ENCODE data around the gene ZBTB7C.

The ZBTB7C gene

GRCh38 chr18:48017635-48018034, 391.5 kb downstream of the ZBTB7C start:
- Histone ChIP-seq H3K9me3 (ENCODE audit: insufficient read depth, low read depth, low read length) (no peaks in the 10 kb centered on the region), H3K4me1 (ENCODE audit: insufficient read depth, low read length, poor library complexity, severe bottlenecking) (peaks cover 11% of the 10 kb centered on the region), H3K79me2 (ENCODE audit: insufficient read depth, low read length) (no peaks in the 10 kb centered on the region), H3F3A (ENCODE audit: low read depth) (no peaks in the 10 kb centered on the region), H3K36me3 (ENCODE audit: insufficient read depth, low read length) (no peaks in the 10 kb centered on the region), H3K9me2 (replicated peaks; ENCODE audit: low read depth, low read length) (no peaks in the 10 kb centered on the region), H3K4me2 (ENCODE audit: low read depth, low read length, poor library complexity, severe bottlenecking) (no peak overlapping the region), H4K20me1 (ENCODE audit: insufficient read depth, low read length, poor library complexity, severe bottlenecking) (no peaks in the 10 kb centered on the region), H2AFZ (ENCODE audit: low read length) (no peak overlapping the region), H3K9ac (ENCODE audit: low read depth, low read length, poor library complexity, severe bottlenecking) (no peak overlapping the region), H3K4me3 (ENCODE audit: low read length, poor library complexity, severe bottlenecking) (no peak overlapping the region), H3K27me3 (ENCODE audit: insufficient read depth, low read length, poor library complexity, severe bottlenecking) (no peaks in the 10 kb centered on the region)
- TF ChIP-seq EZH2phosphoT487 (IDR thresholded peaks at IDR 0.05; ENCODE audit: borderline replicate concordance): no peak
- TF ChIP-seq, protein P1, sequence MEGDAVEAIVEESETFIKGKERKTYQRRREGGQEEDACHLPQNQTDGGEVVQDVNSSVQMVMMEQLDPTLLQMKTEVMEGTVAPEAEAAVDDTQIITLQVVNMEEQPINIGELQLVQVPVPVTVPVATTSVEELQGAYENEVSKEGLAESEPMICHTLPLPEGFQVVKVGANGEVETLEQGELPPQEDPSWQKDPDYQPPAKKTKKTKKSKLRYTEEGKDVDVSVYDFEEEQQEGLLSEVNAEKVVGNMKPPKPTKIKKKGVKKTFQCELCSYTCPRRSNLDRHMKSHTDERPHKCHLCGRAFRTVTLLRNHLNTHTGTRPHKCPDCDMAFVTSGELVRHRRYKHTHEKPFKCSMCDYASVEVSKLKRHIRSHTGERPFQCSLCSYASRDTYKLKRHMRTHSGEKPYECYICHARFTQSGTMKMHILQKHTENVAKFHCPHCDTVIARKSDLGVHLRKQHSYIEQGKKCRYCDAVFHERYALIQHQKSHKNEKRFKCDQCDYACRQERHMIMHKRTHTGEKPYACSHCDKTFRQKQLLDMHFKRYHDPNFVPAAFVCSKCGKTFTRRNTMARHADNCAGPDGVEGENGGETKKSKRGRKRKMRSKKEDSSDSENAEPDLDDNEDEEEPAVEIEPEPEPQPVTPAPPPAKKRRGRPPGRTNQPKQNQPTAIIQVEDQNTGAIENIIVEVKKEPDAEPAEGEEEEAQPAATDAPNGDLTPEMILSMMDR (conservative IDR thresholded peaks at IDR 0.05; ENCODE audit: low read length): no peak

DNA sequence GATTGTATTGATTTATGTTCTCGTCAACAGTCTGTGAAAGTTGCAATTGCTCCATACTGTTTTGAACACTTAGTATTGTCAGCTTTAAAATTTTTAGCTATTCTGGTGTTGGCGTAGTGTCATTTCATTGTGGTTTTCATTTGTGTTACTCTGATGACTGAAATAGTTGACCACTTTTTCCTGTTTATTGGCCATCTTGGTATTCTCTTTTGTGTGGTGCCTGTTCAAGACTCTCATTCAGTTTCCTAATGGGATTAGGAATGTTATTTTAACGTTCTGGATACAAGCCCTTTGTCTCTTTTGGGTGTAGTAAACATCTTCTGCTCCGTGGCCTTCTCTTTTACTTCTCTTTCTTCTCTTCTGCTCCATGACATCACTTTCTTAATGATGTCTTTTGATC, 396.0 kb downstream of the ZBTB7C start:
- H3K9me3 ChIP-seq (ENCODE audit: insufficient read depth, low read depth, low read length): no peaks in the 10 kb centered on the region
- no peaks in the 10 kb centered on the region for H3K27me3 ChIP-seq (ENCODE audit: insufficient read depth, low read length, poor library complexity, severe bottlenecking)
- H3K4me2 ChIP-seq (ENCODE audit: low read depth, low read length, poor library complexity, severe bottlenecking): no peak overlapping the region
- H3K36me3 ChIP-seq (ENCODE audit: insufficient read depth, low read length): no peaks in the 10 kb centered on the region
- H3K4me3 ChIP-seq (ENCODE audit: low read length, poor library complexity, severe bottlenecking): no peak overlapping the region
- peaks cover 8% of the 10 kb centered on the region for H3K4me1 ChIP-seq (ENCODE audit: insufficient read depth, low read length, poor library complexity, severe bottlenecking)
- H3K9me2 ChIP-seq (replicated peaks; ENCODE audit: low read depth, low read length): no peaks in the 10 kb centered on the region
- H3F3A ChIP-seq (ENCODE audit: low read depth): no peaks in the 10 kb centered on the region
- no peak overlapping the region for H2AFZ ChIP-seq (ENCODE audit: low read length)
- TF ChIP-seq, protein P1 (conservative IDR thresholded peaks at IDR 0.05; ENCODE audit: low read length): no peak
- no peak for TF ChIP-seq EZH2phosphoT487 (IDR thresholded peaks at IDR 0.05; ENCODE audit: borderline replicate concordance)
- no peaks in the 10 kb centered on the region for H3K79me2 ChIP-seq (ENCODE audit: insufficient read depth, low read length)
- no peaks in the 10 kb centered on the region for H4K20me1 ChIP-seq (ENCODE audit: insufficient read depth, low read length, poor library complexity, severe bottlenecking)
- no peak overlapping the region for H3K9ac ChIP-seq (ENCODE audit: low read depth, low read length, poor library complexity, severe bottlenecking)

DNA sequence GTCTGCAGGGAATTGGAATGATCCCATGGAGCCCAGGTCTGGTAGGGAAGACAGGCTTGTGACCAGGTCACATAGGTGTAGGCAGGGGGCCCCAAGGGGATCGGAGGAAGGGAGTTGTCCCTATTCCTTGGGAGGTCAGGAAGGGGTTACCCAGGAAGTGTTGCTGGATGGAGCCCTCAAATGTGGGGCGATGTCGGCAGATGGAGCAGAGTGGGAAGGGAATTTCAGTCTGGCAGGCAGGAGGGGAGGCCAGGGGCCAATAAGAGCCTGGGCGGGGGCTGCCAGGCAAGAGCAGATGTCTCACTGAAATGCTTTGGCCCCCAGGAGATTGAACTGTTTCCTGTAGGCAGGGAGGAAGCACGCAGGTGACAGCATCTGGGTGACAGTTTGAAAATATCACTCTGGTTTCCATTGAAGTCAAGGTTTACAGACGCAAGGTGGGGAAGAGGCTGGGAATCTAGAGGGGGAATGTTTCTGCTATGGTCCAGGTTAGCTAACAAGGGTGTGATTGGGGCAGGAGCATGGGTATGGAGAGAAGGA, 397.2 kb downstream of the ZBTB7C start:
- TF ChIP-seq EZH2phosphoT487 (IDR thresholded peaks at IDR 0.05; ENCODE audit: borderline replicate concordance): no peak
- TF ChIP-seq, protein P1 (conservative IDR thresholded peaks at IDR 0.05; ENCODE audit: low read length): no peak
- Histone ChIP-seq H3K9ac (ENCODE audit: low read depth, low read length, poor library complexity, severe bottlenecking) (no peak overlapping the region), H4K20me1 (ENCODE audit: insufficient read depth, low read length, poor library complexity, severe bottlenecking) (no peaks in the 10 kb centered on the region), H3K79me2 (ENCODE audit: insufficient read depth, low read length) (no peaks in the 10 kb centered on the region), H3K9me3 (ENCODE audit: insufficient read depth, low read depth, low read length) (no peaks in the 10 kb centered on the region), H3K27me3 (ENCODE audit: insufficient read depth, low read length, poor library complexity, severe bottlenecking) (no peaks in the 10 kb centered on the region), H3K4me1 (ENCODE audit: insufficient read depth, low read length, poor library complexity, severe bottlenecking) (peaks cover 8% of the 10 kb centered on the region), H2AFZ (ENCODE audit: low read length) (no peak overlapping the region), H3K4me2 (ENCODE audit: low read depth, low read length, poor library complexity, severe bottlenecking) (no peak overlapping the region), H3K36me3 (ENCODE audit: insufficient read depth, low read length) (no peaks in the 10 kb centered on the region), H3K4me3 (ENCODE audit: low read length, poor library complexity, severe bottlenecking) (no peak overlapping the region), H3K9me2 (replicated peaks; ENCODE audit: low read depth, low read length) (no peaks in the 10 kb centered on the region), H3F3A (ENCODE audit: low read depth) (no peaks in the 10 kb centered on the region)

All from Loucy (cell line).